Fibroblast of pulmonary artery (primary cell): ENCODE data around the gene LTBP1.
"Not testable (repeated sequence)": the region's sequence is repeated elsewhere in the genome, so short reads cannot be mapped to it uniquely, and the experiment has no call there.

Source experiments
- DNase-seq: peaks from one replicate; pipeline ENCODE4 v3.0.0-alpha.2; 2010; ENCODE audit warnings: low read depth
- H3K4me3 ChIP-seq: replicated peaks from 2 replicates; pipeline ENCODE4 v1.5.1; 2011; ENCODE audit warnings: low read depth, mild to moderate bottlenecking, control low read depth, low read length, moderate library complexity
- CTCF ChIP-seq: IDR thresholded peaks from 2 replicates; pipeline ENCODE4 v1.5.1; 2011; ENCODE audit warnings: mild to moderate bottlenecking, control low read depth, low read length, inconsistent platforms; ENCODE audit errors: missing control alignments

Gene LTBP1

GRCh38 chr2:33167622-33168245 is 221.0 kb downstream of the LTBP1 start:
- no peak for TF ChIP-seq CTCF
- DNase-seq = no peak
- H3K4me3 ChIP-seq = no peak overlapping the region

GRCh38 chr2:33168425-33168824 is 221.7 kb downstream of the LTBP1 start:
- H3K4me3 ChIP-seq = no peak overlapping the region
- DNase-seq = no peak
- TF ChIP-seq CTCF = no peak

GRCh38 chr2:33168922-33169321 is 222.2 kb downstream of the LTBP1 start:
- H3K4me3 ChIP-seq = no peak overlapping the region
- no peak for TF ChIP-seq CTCF
- no peak for DNase-seq

GRCh38 chr2:33170251-33170650 is 223.5 kb downstream of the LTBP1 start:
- not testable (repeated sequence) for DNase-seq, H3K4me3 ChIP-seq

GRCh38 chr2:33177627-33178026 is 230.9 kb downstream of the LTBP1 start:
- no peak for DNase-seq
- no peak overlapping the region for H3K4me3 ChIP-seq
- no peak for TF ChIP-seq CTCF

- no peak for DNase-seq
- no peak for TF ChIP-seq CTCF
- H3K4me3 ChIP-seq = no peak overlapping the region
These were observed 231.5 kb downstream of the LTBP1 start for GRCh38 chr2:33178209-33178608.

GRCh38 chr2:33180915-33181314 is 234.2 kb downstream of the LTBP1 start:
- H3K4me3 ChIP-seq = no peak overlapping the region
- no peak for DNase-seq
- TF ChIP-seq CTCF = no peak
